H9 (cell line): ENCODE data around the gene SNX30. TPM values are rescaled to one million over a fixed set of nuclear protein-coding genes. Genes with fewer than 3 reads are reported as not detected.

Source experiments
- DNase-seq: peaks from one replicate; pipeline ENCODE4 v3.0.0-alpha.2; 2017
- H2AFZ ChIP-seq: one replicate; pipeline ENCODE4 v1.6.1; 2013; ENCODE audit warnings: mild to moderate bottlenecking, low read length, control low read depth, moderate library complexity
- H2AK5ac ChIP-seq: 2 replicates; pipeline ENCODE4 v1.6.1; 2013; ENCODE audit warnings: low read length, control low read depth, mixed read lengths; ENCODE audit not compliant: insufficient read length
- H2BK120ac ChIP-seq: one replicate; pipeline ENCODE4 v1.6.1; 2013; ENCODE audit warnings: low read depth, mild to moderate bottlenecking, low read length, control low read depth, inconsistent platforms; ENCODE audit not compliant: poor library complexity, severe bottlenecking
- H2BK12ac ChIP-seq: 2 replicates; pipeline ENCODE4 v1.6.1; 2013; ENCODE audit warnings: low read length, control low read depth, mixed read lengths, low read depth; ENCODE audit not compliant: insufficient read length
- H2BK15ac ChIP-seq: 2 replicates; pipeline ENCODE4 v1.6.1; 2013; ENCODE audit warnings: low read depth, low read length, control low read depth
- H2BK20ac ChIP-seq: one replicate; pipeline ENCODE4 v1.6.1; 2013; ENCODE audit warnings: low read depth, mild to moderate bottlenecking, low read length, control low read depth, inconsistent platforms; ENCODE audit not compliant: poor library complexity, severe bottlenecking
- H2BK5ac ChIP-seq: 2 replicates; pipeline ENCODE4 v1.6.1; 2013; ENCODE audit warnings: low read length, control low read depth, mixed read lengths; ENCODE audit not compliant: insufficient read length
- H3K14ac ChIP-seq: 2 replicates; pipeline ENCODE4 v1.6.1; 2013; ENCODE audit warnings: low read length, control low read depth; ENCODE audit not compliant: insufficient read depth
- H3K18ac ChIP-seq: 2 replicates; pipeline ENCODE4 v1.6.1; 2013; ENCODE audit warnings: low read depth, mild to moderate bottlenecking, mixed read lengths, low read length, control low read depth; ENCODE audit not compliant: insufficient read length
- H3K23ac ChIP-seq: 2 replicates; pipeline ENCODE4 v1.6.1; 2013; ENCODE audit warnings: low read length, control low read depth, mixed read lengths, low read depth; ENCODE audit not compliant: insufficient read length
- H3K23me2 ChIP-seq: 2 replicates; pipeline ENCODE4 v1.6.1; 2013; ENCODE audit warnings: low read depth, mild to moderate bottlenecking, mixed read lengths, low read length, control low read depth; ENCODE audit not compliant: insufficient read length, poor library complexity, severe bottlenecking
- H3K27ac ChIP-seq: 2 replicates; pipeline ENCODE4 v1.5.1; 2013; ENCODE audit warnings: low read length, control low read depth, mixed read lengths, low read depth; ENCODE audit not compliant: insufficient read length
- H3K27me3 ChIP-seq: 2 replicates; pipeline ENCODE4 v1.6.1; 2013; ENCODE audit warnings: low read length, control low read depth, inconsistent platforms; ENCODE audit not compliant: insufficient read depth
- H3K4ac ChIP-seq: 2 replicates; pipeline ENCODE4 v1.6.1; 2013; ENCODE audit warnings: low read depth, mild to moderate bottlenecking, control low read depth, inconsistent platforms, low read length, moderate library complexity
- H3K4me1 ChIP-seq: 2 replicates; pipeline ENCODE4 v1.6.1; 2013; ENCODE audit warnings: low read length, control low read depth, inconsistent platforms; ENCODE audit not compliant: insufficient read depth
- H3K4me2 ChIP-seq: 2 replicates; pipeline ENCODE4 v1.6.1; 2013; ENCODE audit warnings: low read length, control low read depth, mixed read lengths; ENCODE audit not compliant: insufficient read length, insufficient read depth
- H3K56ac ChIP-seq: 2 replicates; pipeline ENCODE4 v1.6.1; 2013; ENCODE audit warnings: low read depth, mild to moderate bottlenecking, mixed read lengths, low read length, control low read depth; ENCODE audit not compliant: insufficient read length
- H3K79me1 ChIP-seq: 2 replicates; pipeline ENCODE4 v1.6.1; 2013; ENCODE audit warnings: low read depth, mild to moderate bottlenecking, moderate library complexity, low read length, control low read depth, inconsistent platforms; ENCODE audit not compliant: insufficient read depth, poor library complexity, severe bottlenecking
- H3K79me2 ChIP-seq: 2 replicates; pipeline ENCODE4 v1.6.1; 2013; ENCODE audit warnings: low read length, control low read depth, inconsistent platforms; ENCODE audit not compliant: insufficient read depth
- H3K9ac ChIP-seq: 2 replicates; pipeline ENCODE4 v1.6.1; 2013; ENCODE audit warnings: low read length, control low read depth, mixed read lengths; ENCODE audit not compliant: insufficient read length; ENCODE audit errors: extremely low read depth
- H3K9me3 ChIP-seq: one replicate; pipeline ENCODE4 v1.6.1; 2013; ENCODE audit warnings: low read depth, low read length, inconsistent platforms; ENCODE audit not compliant: control insufficient read depth
- H3T11ph ChIP-seq: one replicate; pipeline ENCODE4 v1.6.1; 2013; ENCODE audit warnings: mild to moderate bottlenecking, low read length, control low read depth, inconsistent platforms
- H4K20me1 ChIP-seq: one replicate; pipeline ENCODE4 v1.6.1; 2013; ENCODE audit not compliant: control insufficient read depth, insufficient read length, insufficient read depth
- H4K5ac ChIP-seq: 2 replicates; pipeline ENCODE4 v1.6.1; 2013; ENCODE audit warnings: low read depth, mild to moderate bottlenecking, mixed read lengths, low read length, control low read depth; ENCODE audit not compliant: insufficient read length
- H4K8ac ChIP-seq: replicated peaks from 2 replicates; pipeline ENCODE4 v1.6.1; 2013; ENCODE audit warnings: low read length, control low read depth, mixed read lengths, low read depth; ENCODE audit not compliant: insufficient read length
- H4K91ac ChIP-seq: 2 replicates; pipeline ENCODE4 v1.6.1; 2013; ENCODE audit warnings: low read depth, mild to moderate bottlenecking, moderate library complexity, mixed read lengths, low read length, control low read depth; ENCODE audit not compliant: insufficient read length
- H3K27ac Mint-ChIP-seq, 3 experiments: 2 replicates in 2 of 3; 3 replicates in 1 of 3; pipeline ENCODE4 v1.8.0; 2020 to 2021; ENCODE audit warnings: mixed read lengths in 3 of 3, mild to moderate bottlenecking in 1 of 3, moderate library complexity in 1 of 3
- H3K27me3 Mint-ChIP-seq: 2 replicates; pipeline ENCODE4 v1.8.0; 2021; ENCODE audit warnings: low read depth, mild to moderate bottlenecking, moderate library complexity, mixed read lengths
- H3K36me3 Mint-ChIP-seq, 3 experiments: 2 replicates in 2 of 3; 3 replicates in 1 of 3; pipeline ENCODE4 v1.8.0; 2020 to 2021; ENCODE audit warnings: low read depth in 3 of 3, mixed read lengths in 3 of 3; ENCODE audit not compliant: insufficient read depth in 1 of 3
- H3K4me1 Mint-ChIP-seq, 2 experiments: 2 replicates each; pipeline ENCODE4 v1.8.0; 2020; ENCODE audit warnings: mixed read lengths in 2 of 2
- H3K4me3 Mint-ChIP-seq, 2 experiments: 2 replicates in 1 of 2; 3 replicates in 1 of 2; pipeline ENCODE4 v1.8.0; 2020 to 2021; ENCODE audit warnings: mild to moderate bottlenecking in 2 of 2, mixed read lengths in 2 of 2, moderate library complexity in 1 of 2
- H3K9me3 Mint-ChIP-seq, 2 experiments: 2 replicates in 1 of 2; 3 replicates in 1 of 2; pipeline ENCODE4 v1.8.0; 2020; ENCODE audit warnings: mild to moderate bottlenecking in 2 of 2, mixed read lengths in 2 of 2, moderate library complexity in 1 of 2
- WGBS: extraction: QIAGEN DNeasy Blood & Tissue Kit; methylation state at CpG from one replicate; pipeline ENCODE4 v1.1.7; 2013; ENCODE audit warnings: missing lambda C conversion rate, low lambda C conversion rate, mixed read lengths; ENCODE audit not compliant: insufficient read length; ENCODE audit errors: extremely low coverage; 5-methylcytosine and 5-hydroxymethylcytosine counted together
- total RNA-seq: library from RNA; stranded (reverse); gene quantifications from 2 replicates; pipeline ENCODE4 v1.2.1, GENCODE V29; 2021
- TF ChIP-seq, protein P1 (sequence below): fragments of 200-600 bp; sonication (generic); conservative IDR thresholded peaks from 3 replicates; pipeline ENCODE4 v1.8.0; 2021; ENCODE audit warnings: antibody characterized with exemption, mild to moderate bottlenecking

Gene SNX30
- total RNA-seq, 1 experiment from 2014 or later: 10.3 TPM

DNA sequence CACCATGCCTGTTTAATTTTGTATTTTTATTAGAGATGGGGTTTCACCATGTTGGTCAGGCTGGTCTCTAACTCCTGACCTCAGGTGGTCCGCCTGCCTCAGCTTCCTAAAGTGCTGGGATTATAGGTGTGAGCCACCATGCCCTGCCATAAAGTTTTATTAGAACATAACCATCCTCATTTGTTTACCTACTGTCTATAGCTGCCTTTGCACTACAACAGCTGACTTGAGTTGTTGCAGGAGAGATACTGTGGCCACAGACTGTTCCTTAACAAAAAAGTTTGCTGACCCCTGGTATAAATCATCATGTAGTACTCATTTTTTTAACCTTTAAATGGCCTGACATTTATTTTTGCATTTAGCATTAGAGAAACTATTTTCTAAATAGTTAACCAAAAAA is 31.7 kb downstream of the SNX30 start:
- Mint-ChIP-seq H3K27ac (no peak overlapping the region), H3K36me3 (no peaks in the 10 kb centered on the region), H3K4me3 (no peak overlapping the region), H3K4me1 (peaks cover 10% of the 10 kb centered on the region in 2 experiments; a peak in 3 of 4 replicates), H3K27me3 (no peaks in the 10 kb centered on the region), H3K9me3 (no peaks in the 10 kb centered on the region)
- DNase-seq: no peak
- WGBS: no CpG with 5 or more reads among the region's 1 CpG
- no peak overlapping the region for H3K9ac ChIP-seq
- H4K91ac ChIP-seq: no peak overlapping the region
- H3K23me2 ChIP-seq: no peaks in the 10 kb centered on the region
- no peak overlapping the region for H2BK120ac ChIP-seq
- no peak overlapping the region for H3K14ac ChIP-seq
- H4K5ac ChIP-seq: no peak overlapping the region
- H3K27me3 ChIP-seq: no peaks in the 10 kb centered on the region
- H4K20me1 ChIP-seq: no peaks in the 10 kb centered on the region
- no peak overlapping the region for H3K56ac ChIP-seq
- no peak overlapping the region for H3K18ac ChIP-seq
- H3K4me1 ChIP-seq: peaks cover 3% of the 10 kb centered on the region; the same call in 1 of the 2 replicates
- H3K4ac ChIP-seq: no peak overlapping the region
- H3K79me1 ChIP-seq: no peaks in the 10 kb centered on the region
- no peak overlapping the region for H2BK12ac ChIP-seq
- H3K9me3 ChIP-seq: no peaks in the 10 kb centered on the region
- no peak overlapping the region for H2BK20ac ChIP-seq
- H3T11ph ChIP-seq: no peak overlapping the region
- no peak overlapping the region for H4K8ac ChIP-seq
- H3K23ac ChIP-seq: no peak overlapping the region
- 0 out of 2 replicates have a peak, but pooled peaks cover 3% of the 10 kb centered on the region for H3K79me2 ChIP-seq
- TF ChIP-seq, protein P1, sequence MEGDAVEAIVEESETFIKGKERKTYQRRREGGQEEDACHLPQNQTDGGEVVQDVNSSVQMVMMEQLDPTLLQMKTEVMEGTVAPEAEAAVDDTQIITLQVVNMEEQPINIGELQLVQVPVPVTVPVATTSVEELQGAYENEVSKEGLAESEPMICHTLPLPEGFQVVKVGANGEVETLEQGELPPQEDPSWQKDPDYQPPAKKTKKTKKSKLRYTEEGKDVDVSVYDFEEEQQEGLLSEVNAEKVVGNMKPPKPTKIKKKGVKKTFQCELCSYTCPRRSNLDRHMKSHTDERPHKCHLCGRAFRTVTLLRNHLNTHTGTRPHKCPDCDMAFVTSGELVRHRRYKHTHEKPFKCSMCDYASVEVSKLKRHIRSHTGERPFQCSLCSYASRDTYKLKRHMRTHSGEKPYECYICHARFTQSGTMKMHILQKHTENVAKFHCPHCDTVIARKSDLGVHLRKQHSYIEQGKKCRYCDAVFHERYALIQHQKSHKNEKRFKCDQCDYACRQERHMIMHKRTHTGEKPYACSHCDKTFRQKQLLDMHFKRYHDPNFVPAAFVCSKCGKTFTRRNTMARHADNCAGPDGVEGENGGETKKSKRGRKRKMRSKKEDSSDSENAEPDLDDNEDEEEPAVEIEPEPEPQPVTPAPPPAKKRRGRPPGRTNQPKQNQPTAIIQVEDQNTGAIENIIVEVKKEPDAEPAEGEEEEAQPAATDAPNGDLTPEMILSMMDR: no peak
- H3K4me2 ChIP-seq: no peak overlapping the region
- H2BK15ac ChIP-seq: no peak overlapping the region
- H2BK5ac ChIP-seq: no peak overlapping the region
- no peak overlapping the region for H3K27ac ChIP-seq
- H2AFZ ChIP-seq: no peak overlapping the region
- H2AK5ac ChIP-seq: no peak overlapping the region
